ENCODE data around the gene FLRT1.

FLRT1 gene

GRCh38 chr11:64059339-64060140 lies 23.8 kb downstream of the FLRT1 start:
- Histone ChIP-seq H3K9ac (0 out of 22 replicates have a peak overlapping the region, but pooled peaks of 1 of the 11 experiments have one; percentile 73), H3K36me3 (no peaks in the 10 kb centered on the region), H3K4me1 (peaks cover 10 to 60% (median 55%) of the 10 kb centered on the region in 10 experiments; a peak in 19 of 20 replicates), H3K27ac (no peak overlapping the region), H3K4me2 (peak overlapping the region in 9 of 11 experiments; percentile 86 to 99 (median 93); a peak in 13 of 22 replicates), H3K9me3 (replicated peaks in 1 of 11) (no peaks in the 10 kb centered on the region), H4K20me1 (peaks cover 4 to 100% (median 91%) of the 10 kb centered on the region in 11 experiments; a peak in 20 of 22 replicates), H3K27me3 (peaks cover 15 to 33% (median 24%) of the 10 kb centered on the region in 11 experiments), H3K4me3 (no peak overlapping the region)
- TF ChIP-seq Cebpa-rat (IDR thresholded peaks at IDR 0.05), result no peak

GRCh38 chr11:64060263-64060860 lies 24.6 kb downstream of the FLRT1 start:
- H3K4me2 ChIP-seq, result peak overlapping the region; percentile 86 to 99 (median 93)
- no peak for TF ChIP-seq Cebpa-rat (IDR thresholded peaks at IDR 0.05)
- H3K9me3 ChIP-seq (replicated peaks in 1 of 11), result no peaks in the 10 kb centered on the region
- no peak overlapping the region for H3K27ac ChIP-seq
- H3K4me3 ChIP-seq, result peak overlapping the region; percentile 49 to 70 (median 54)
- H3K9ac ChIP-seq, result peak overlapping the region; percentile 38 to 73 (median 64); a peak in 20 of 22 replicates
- peaks cover 4 to 100% (median 89%) of the 10 kb centered on the region in 11 experiments; a peak in 20 of 22 replicates for H4K20me1 ChIP-seq
- peaks cover 15 to 33% (median 24%) of the 10 kb centered on the region in 11 experiments for H3K27me3 ChIP-seq
- H3K36me3 ChIP-seq, result no peaks in the 10 kb centered on the region
- peaks cover 10 to 52% (median 46%) of the 10 kb centered on the region in 10 experiments; a peak in 19 of 20 replicates for H3K4me1 ChIP-seq

GRCh38 chr11:64060861-64061444 lies 25.2 kb downstream of the FLRT1 start:
- Histone ChIP-seq H3K4me2 (peak overlapping the region; percentile 86 to 99 (median 93)), H3K27me3 (peaks cover 15 to 33% (median 24%) of the 10 kb centered on the region in 11 experiments), H3K4me1 (peaks cover 10 to 46% (median 40%) of the 10 kb centered on the region in 10 experiments; a peak in 19 of 20 replicates), H3K36me3 (no peaks in the 10 kb centered on the region), H3K27ac (no peak overlapping the region), H3K9ac (peak overlapping the region; percentile 38 to 73 (median 64); a peak in 21 of 22 replicates), H3K4me3 (peak overlapping the region; percentile 49 to 70 (median 54)), H4K20me1 (peaks cover 4 to 100% (median 83%) of the 10 kb centered on the region in 11 experiments; a peak in 20 of 22 replicates), H3K9me3 (replicated peaks in 1 of 11) (no peaks in the 10 kb centered on the region)
- no peak for TF ChIP-seq Cebpa-rat (IDR thresholded peaks at IDR 0.05)

- no peaks in the 10 kb centered on the region for H3K9me3 ChIP-seq (replicated peaks in 1 of 11)
- H3K27ac ChIP-seq, result no peak overlapping the region
- peaks cover 6 to 40% (median 30%) of the 10 kb centered on the region in 10 experiments; a peak in 19 of 20 replicates for H3K4me1 ChIP-seq
- peaks cover 15 to 33% (median 24%) of the 10 kb centered on the region in 11 experiments for H3K27me3 ChIP-seq
- no peak overlapping the region for H3K9ac ChIP-seq
- H3K4me3 ChIP-seq, result no peak overlapping the region
- no peak for TF ChIP-seq Cebpa-rat (IDR thresholded peaks at IDR 0.05)
- peaks cover 4 to 99% (median 75%) of the 10 kb centered on the region in 11 experiments; a peak in 20 of 22 replicates for H4K20me1 ChIP-seq
- no peak overlapping the region for H3K4me2 ChIP-seq
- H3K36me3 ChIP-seq, result no peaks in the 10 kb centered on the region
These were observed 26.7 kb downstream of the FLRT1 start for GRCh38 chr11:64062185-64063039.

- H3K36me3 ChIP-seq, result no peaks in the 10 kb centered on the region
- H3K27ac ChIP-seq, result no peak overlapping the region
- TF ChIP-seq Cebpa-rat (IDR thresholded peaks at IDR 0.05), result no peak
- H3K9me3 ChIP-seq (replicated peaks in 1 of 11), result no peaks in the 10 kb centered on the region
- no peak overlapping the region for H3K4me2 ChIP-seq
- peaks cover 15 to 33% (median 24%) of the 10 kb centered on the region in 11 experiments for H3K27me3 ChIP-seq
- peaks cover 4 to 99% (median 74%) of the 10 kb centered on the region in 11 experiments; a peak in 20 of 22 replicates for H4K20me1 ChIP-seq
- H3K9ac ChIP-seq, result no peak overlapping the region; a peak in 1 of 22 replicates
- H3K4me1 ChIP-seq, result peaks cover 6 to 43% (median 33%) of the 10 kb centered on the region in 10 experiments; a peak in 19 of 20 replicates
- no peak overlapping the region for H3K4me3 ChIP-seq
These were observed 28.0 kb downstream of the FLRT1 start for GRCh38 chr11:64063777-64064176.

GRCh38 chr11:64064374-64065140 lies 28.8 kb downstream of the FLRT1 start:
- peaks cover 4 to 99% (median 72%) of the 10 kb centered on the region in 11 experiments; a peak in 20 of 22 replicates for H4K20me1 ChIP-seq
- H3K36me3 ChIP-seq, result no peaks in the 10 kb centered on the region
- H3K9me3 ChIP-seq (replicated peaks in 1 of 11), result no peaks in the 10 kb centered on the region
- TF ChIP-seq Cebpa-rat (IDR thresholded peaks at IDR 0.05), result no peak
- H3K4me2 ChIP-seq, result no peak overlapping the region
- H3K4me1 ChIP-seq, result peaks cover 6 to 42% (median 29%) of the 10 kb centered on the region in 10 experiments; a peak in 19 of 20 replicates
- no peak overlapping the region for H3K27ac ChIP-seq
- H3K4me3 ChIP-seq, result no peak overlapping the region
- 0 out of 22 replicates have a peak overlapping the region, but pooled peaks of 1 of the 11 experiments have one; percentile 2 for H3K9ac ChIP-seq
- peaks cover 15 to 30% (median 24%) of the 10 kb centered on the region in 11 experiments for H3K27me3 ChIP-seq

- Histone ChIP-seq H3K9me3 (replicated peaks in 1 of 11) (no peaks in the 10 kb centered on the region), H3K9ac (no peak overlapping the region), H4K20me1 (peaks cover 3 to 99% (median 68%) of the 10 kb centered on the region in 11 experiments; a peak in 20 of 22 replicates), H3K27ac (no peak overlapping the region), H3K36me3 (no peaks in the 10 kb centered on the region), H3K4me3 (no peak overlapping the region), H3K4me1 (peaks cover 6 to 38% (median 24%) of the 10 kb centered on the region in 10 experiments; a peak in 19 of 20 replicates), H3K4me2 (no peak overlapping the region), H3K27me3 (peaks cover 15 to 24% (median 19%) of the 10 kb centered on the region in 11 experiments)
- TF ChIP-seq Cebpa-rat (IDR thresholded peaks at IDR 0.05), result no peak
These were observed 29.4 kb downstream of the FLRT1 start for GRCh38 chr11:64065141-64065465.

Measured in BLaER1 treated with 17β-estradiol and CSF1 and Interleukin-3, amounts not matched to agents 10 nM and 100 nM (cell line).